ENCODE measurements around the gene KRT86. TPM values are rescaled to one million over a fixed set of nuclear protein-coding genes. Genes with fewer than 3 reads are reported as not detected.

Gene KRT86
- total RNA-seq, 4 donors from 2014 or later: 1.0 to 289 (median 37.0) TPM

DNA sequence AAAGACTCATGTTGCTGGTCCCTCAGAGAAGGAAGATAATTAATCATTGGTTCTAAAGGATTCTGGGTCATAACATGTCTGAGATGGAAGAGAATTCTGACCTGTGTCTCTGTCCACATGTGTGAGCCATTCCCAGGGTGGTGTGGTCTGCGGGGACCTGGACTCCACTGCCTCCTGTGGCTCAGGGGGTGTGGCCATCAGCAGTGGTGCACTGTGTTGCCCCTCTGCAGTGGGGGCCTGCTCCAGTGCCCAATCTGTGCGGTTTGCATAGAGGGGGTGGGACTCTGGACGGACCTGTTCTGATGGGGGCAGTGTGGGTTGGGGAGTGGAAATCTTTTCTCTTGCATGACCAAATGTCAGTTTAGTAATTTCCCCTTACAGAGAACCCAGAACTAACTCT, 79.3 kb downstream of the KRT86 start:
- DNase-seq (ENCODE audit: low spot score in 2 of 2): peak in 1 of 2 donors; percentile 37
- Histone ChIP-seq H3K4me1 (peaks cover 11% of the 10 kb centered on the region), H3K36me3 (no peaks in the 10 kb centered on the region), H3K9me3 (no peaks in the 10 kb centered on the region), H3K4me3 (no peak overlapping the region), H3K27ac (no peak overlapping the region), H3K27me3 (peaks cover 4% of the 10 kb centered on the region)
- WGBS: 66% methylated on average over 3 of the region's 3 CpGs
- TF ChIP-seq, protein P1, sequence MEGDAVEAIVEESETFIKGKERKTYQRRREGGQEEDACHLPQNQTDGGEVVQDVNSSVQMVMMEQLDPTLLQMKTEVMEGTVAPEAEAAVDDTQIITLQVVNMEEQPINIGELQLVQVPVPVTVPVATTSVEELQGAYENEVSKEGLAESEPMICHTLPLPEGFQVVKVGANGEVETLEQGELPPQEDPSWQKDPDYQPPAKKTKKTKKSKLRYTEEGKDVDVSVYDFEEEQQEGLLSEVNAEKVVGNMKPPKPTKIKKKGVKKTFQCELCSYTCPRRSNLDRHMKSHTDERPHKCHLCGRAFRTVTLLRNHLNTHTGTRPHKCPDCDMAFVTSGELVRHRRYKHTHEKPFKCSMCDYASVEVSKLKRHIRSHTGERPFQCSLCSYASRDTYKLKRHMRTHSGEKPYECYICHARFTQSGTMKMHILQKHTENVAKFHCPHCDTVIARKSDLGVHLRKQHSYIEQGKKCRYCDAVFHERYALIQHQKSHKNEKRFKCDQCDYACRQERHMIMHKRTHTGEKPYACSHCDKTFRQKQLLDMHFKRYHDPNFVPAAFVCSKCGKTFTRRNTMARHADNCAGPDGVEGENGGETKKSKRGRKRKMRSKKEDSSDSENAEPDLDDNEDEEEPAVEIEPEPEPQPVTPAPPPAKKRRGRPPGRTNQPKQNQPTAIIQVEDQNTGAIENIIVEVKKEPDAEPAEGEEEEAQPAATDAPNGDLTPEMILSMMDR (IDR thresholded peaks at IDR 0.05): no peak
- TF ChIP-seq EP300 (IDR thresholded peaks at IDR 0.05) (no peak), POLR2AphosphoS5 (IDR thresholded peaks at IDR 0.05) (no peak), POLR2A (IDR thresholded peaks at IDR 0.05) (no peak)

DNA sequence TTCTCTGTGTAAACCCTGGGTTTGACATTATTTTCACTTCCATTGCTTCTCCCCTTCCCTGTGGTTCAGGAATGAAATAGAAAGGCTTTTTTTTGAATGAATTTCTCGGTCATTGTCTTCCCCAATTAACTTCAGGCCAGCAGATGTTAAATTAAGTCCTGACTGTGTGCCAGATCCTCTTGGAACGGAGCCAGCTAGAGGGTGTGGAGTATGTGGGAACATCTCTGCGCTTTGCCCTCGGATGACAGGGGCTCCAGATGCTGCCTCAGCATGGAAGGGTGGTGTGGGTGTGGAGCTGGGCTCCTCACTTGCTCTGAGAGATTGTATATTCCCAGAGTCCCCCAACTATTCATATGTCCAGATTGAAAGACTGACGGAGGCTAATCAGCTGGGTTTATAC, 79.8 kb downstream of the KRT86 start:
- 17% methylated on average over 5 of the region's 5 CpGs for WGBS
- no peak overlapping the region for H3K27ac ChIP-seq
- H3K4me1 ChIP-seq: peaks cover 11% of the 10 kb centered on the region
- TF ChIP-seq EP300 (IDR thresholded peaks at IDR 0.05) (no peak), POLR2A (IDR thresholded peaks at IDR 0.05) (no peak), POLR2AphosphoS5 (IDR thresholded peaks at IDR 0.05) (no peak)
- TF ChIP-seq, protein P1 (IDR thresholded peaks at IDR 0.05): no peak
- peaks cover 4% of the 10 kb centered on the region for H3K27me3 ChIP-seq
- no peaks in the 10 kb centered on the region for H3K36me3 ChIP-seq
- H3K4me3 ChIP-seq: no peak overlapping the region
- peak in 1 of 2 donors; percentile 62 for DNase-seq (ENCODE audit: low spot score in 2 of 2)
- H3K9me3 ChIP-seq: no peaks in the 10 kb centered on the region

DNA sequence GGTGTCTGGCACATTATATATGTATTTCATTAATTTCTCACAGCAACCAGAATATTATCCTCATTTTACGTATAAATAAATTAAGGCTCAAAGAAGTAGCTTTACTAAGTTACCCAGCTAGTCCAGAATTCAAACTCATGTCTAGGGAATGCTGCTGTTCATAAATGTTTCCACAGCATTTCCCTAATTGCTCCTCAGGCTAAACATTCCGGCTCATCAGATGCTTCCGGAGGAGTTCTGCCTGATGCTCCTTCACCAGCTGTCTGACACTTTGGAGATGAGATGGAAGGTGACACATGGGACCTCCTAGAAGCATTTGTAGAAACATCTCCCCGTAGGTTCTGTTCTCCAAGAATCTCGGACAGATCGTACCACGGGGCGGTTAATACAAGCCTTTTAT, 80.7 kb downstream of the KRT86 start:
- Histone ChIP-seq H3K27me3 (peaks cover 4% of the 10 kb centered on the region), H3K27ac (no peak overlapping the region), H3K4me3 (no peak overlapping the region), H3K4me1 (peaks cover 11% of the 10 kb centered on the region), H3K9me3 (no peaks in the 10 kb centered on the region), H3K36me3 (no peaks in the 10 kb centered on the region)
- no peak for TF ChIP-seq POLR2AphosphoS5 (IDR thresholded peaks at IDR 0.05)
- TF ChIP-seq EP300 (IDR thresholded peaks at IDR 0.05): no peak
- TF ChIP-seq, protein P1 (IDR thresholded peaks at IDR 0.05): no peak
- no peak for TF ChIP-seq POLR2A (IDR thresholded peaks at IDR 0.05)
- DNase-seq (ENCODE audit: low spot score in 2 of 2): peak in 1 of 2 donors; percentile 43
- WGBS: 83% methylated on average over 8 of the region's 8 CpGs

DNA sequence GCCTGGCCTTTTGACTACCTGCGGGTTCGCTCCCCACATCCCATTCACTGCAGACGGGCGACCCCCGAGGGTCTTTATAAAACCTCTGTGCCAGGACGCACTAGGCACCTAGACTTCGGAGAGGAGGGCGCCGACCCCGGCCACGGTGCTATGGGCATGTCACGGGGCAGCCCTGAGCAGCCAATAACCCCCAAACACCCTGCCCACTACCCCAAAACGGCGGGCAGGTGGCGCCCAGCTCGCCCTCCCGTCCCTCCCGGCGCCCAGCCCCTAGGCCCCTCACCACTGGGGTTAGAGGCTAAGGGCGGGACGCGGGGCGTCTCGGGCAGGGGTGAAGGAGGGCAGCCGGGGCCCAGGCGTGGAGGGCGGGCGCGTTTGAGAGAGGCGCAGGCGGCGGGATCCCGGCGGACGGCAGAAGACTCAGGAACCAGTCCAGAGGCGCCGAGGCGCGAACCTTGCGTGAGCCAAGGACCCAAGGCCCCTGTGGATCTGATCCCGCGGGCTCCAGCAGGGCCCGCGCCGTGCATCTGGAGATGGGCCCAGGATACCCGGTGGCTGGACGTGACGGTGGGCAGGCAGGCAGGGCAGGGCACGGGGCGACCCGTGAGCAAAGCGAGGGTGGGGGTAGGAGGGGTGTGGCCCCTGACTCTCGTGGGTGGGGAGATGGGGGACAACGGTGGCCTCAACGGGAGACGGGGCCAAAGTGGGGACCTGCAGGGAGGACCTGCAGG, 81.8 kb downstream of the KRT86 start:
- WGBS: 89% methylated on average over 29 of the region's 56 CpGs
- no peaks in the 10 kb centered on the region for H3K9me3 ChIP-seq
- peaks cover 4% of the 10 kb centered on the region for H3K27me3 ChIP-seq
- H3K4me1 ChIP-seq: peaks cover 19% of the 10 kb centered on the region
- H3K27ac ChIP-seq: no peak overlapping the region
- H3K4me3 ChIP-seq: no peak overlapping the region
- TF ChIP-seq, protein P1 (IDR thresholded peaks at IDR 0.05): no peak
- TF ChIP-seq POLR2AphosphoS5 (IDR thresholded peaks at IDR 0.05) (no peak), EP300 (IDR thresholded peaks at IDR 0.05) (no peak), POLR2A (IDR thresholded peaks at IDR 0.05) (no peak)
- no peaks in the 10 kb centered on the region for H3K36me3 ChIP-seq
- DNase-seq (ENCODE audit: low spot score in 2 of 2): peak in 1 of 2 donors; percentile 66

DNA sequence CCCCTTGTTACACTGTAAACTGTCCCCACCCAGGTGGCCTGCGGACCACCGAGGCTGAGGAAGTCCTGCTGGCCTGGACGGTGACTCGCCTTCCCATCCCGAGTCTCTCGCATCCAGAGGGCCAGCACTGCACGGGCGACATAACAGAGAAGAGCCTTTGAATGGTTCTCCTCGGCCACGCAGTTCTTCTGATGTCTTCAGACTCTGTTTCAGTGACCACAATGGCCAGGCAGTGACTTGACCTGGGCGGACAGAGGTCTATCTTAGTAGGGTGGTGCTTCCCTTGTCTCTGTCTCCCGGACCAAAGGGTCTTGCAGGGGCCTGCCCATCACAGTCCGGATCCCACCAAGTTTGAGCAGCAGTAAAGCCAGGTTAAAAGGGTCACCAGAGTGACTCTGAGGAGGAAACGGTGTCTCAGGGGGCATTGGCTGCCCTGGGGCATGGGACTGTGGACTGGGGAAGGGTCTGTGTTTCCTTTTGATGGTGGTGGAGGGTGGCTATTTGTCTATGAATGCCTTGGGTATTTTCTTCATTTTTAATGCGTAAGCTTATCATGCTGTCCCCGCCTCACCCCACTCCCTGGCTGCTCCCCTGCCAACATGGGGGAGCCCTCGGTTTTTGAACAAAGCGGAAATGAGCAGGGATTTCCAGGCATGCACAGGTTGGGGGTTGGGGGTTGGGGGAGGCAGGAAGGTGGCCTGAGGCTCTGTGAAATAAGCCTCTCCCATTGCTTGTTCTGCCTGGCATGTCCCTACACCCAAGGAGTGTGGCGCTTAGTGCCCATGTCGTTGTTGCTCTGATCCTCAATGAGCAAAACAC, 82.5 kb downstream of the KRT86 start:
- Histone ChIP-seq H3K27me3 (peaks cover 4% of the 10 kb centered on the region), H3K27ac (no peak overlapping the region), H3K4me3 (no peak overlapping the region), H3K36me3 (no peaks in the 10 kb centered on the region), H3K9me3 (no peaks in the 10 kb centered on the region), H3K4me1 (peaks cover 13% of the 10 kb centered on the region)
- peak in 1 of 2 donors; percentile 74 for DNase-seq (ENCODE audit: low spot score in 2 of 2)
- no peak for TF ChIP-seq POLR2AphosphoS5 (IDR thresholded peaks at IDR 0.05)
- TF ChIP-seq, protein P1 (IDR thresholded peaks at IDR 0.05): no peak
- TF ChIP-seq POLR2A (IDR thresholded peaks at IDR 0.05): no peak
- TF ChIP-seq EP300 (IDR thresholded peaks at IDR 0.05): no peak
- WGBS: 88% methylated on average over 11 of the region's 20 CpGs
